HepG2 (cell line): ENCODE data around the gene VPS11. TPM values are rescaled to one million over a fixed set of nuclear protein-coding genes. Genes with fewer than 3 reads are reported as not detected.
A peak's percentile ranks its signal among the peaks of the same experiment; 100 is the strongest.

Source experiments
- NCOA5 ChIP-seq: sonication (generic); formaldehyde crosslinking; IDR thresholded peaks from 2 replicates; pipeline ENCODE4 v1.4.0; 2020; ENCODE audit warnings: missing genetic modification reagents
- PHF8 ChIP-seq: sonication (generic); formaldehyde crosslinking; IDR thresholded peaks from 2 replicates; pipeline ENCODE4 v1.5.0; 2020; ENCODE audit warnings: missing genetic modification reagents
- PTBP1 ChIP-seq: fragments of 200-400 bp; formaldehyde crosslinking; IDR thresholded peaks from 2 replicates; pipeline ENCODE4 v1.6.1; 2018; ENCODE audit warnings: low read length, low read depth; ENCODE audit not compliant: poor library complexity, severe bottlenecking
- ZBTB42 ChIP-seq: sonication (generic); formaldehyde crosslinking; IDR thresholded peaks from 2 replicates; pipeline ENCODE4 v1.5.0; 2020; ENCODE audit warnings: mild to moderate bottlenecking, missing genetic modification reagents
- ZNF335 ChIP-seq: sonication (generic); formaldehyde crosslinking; IDR thresholded peaks from 2 replicates; pipeline ENCODE4 v1.4.0; 2020; ENCODE audit warnings: missing genetic modification reagents
- ZNF367 ChIP-seq: sonication (generic); formaldehyde crosslinking; IDR thresholded peaks from 2 replicates; pipeline ENCODE4 v1.4.0; 2020; ENCODE audit warnings: missing genetic modification reagents, borderline replicate concordance
- ZNF550 ChIP-seq: sonication (generic); formaldehyde crosslinking; IDR thresholded peaks from 2 replicates; pipeline ENCODE4 v1.4.0; 2020; ENCODE audit warnings: mild to moderate bottlenecking, missing genetic modification reagents, borderline replicate concordance
- polyA plus RNA-seq, 8 experiments: library from polyadenylated mRNA; depleted of rRNA in 3 of 8; stranded (reverse) in 7 of 8; unstranded in 1 of 8; fragments of >200 nt; fragmentation: Illumina TruSeq in 4 of 8; extraction: Trizol in 4 of 8; gene quantifications; 2 replicates each; pipeline versions ENCODE4 v1.2.1 to v1.2.3, GENCODE V29; 2011 to 2016; ENCODE audit warnings: low read depth in 4 of 8, missing spikeins in 1 of 8, mixed read lengths in 1 of 8; ENCODE audit not compliant: insufficient read depth in 1 of 8
- total RNA-seq, 5 experiments: library from RNA; depleted of rRNA; stranded (reverse); fragments of >200 nt; fragmentation: Illumina TruSeq; extraction: Trizol; gene quantifications; 2 replicates each; pipeline ENCODE4 v1.2.3, GENCODE V29; 2016; ENCODE audit warnings: low read depth in 1 of 5
- TF ChIP-seq, protein P1 (sequence below): sonication (generic); formaldehyde crosslinking; conservative IDR thresholded peaks from 2 replicates; pipeline ENCODE4 v1.4.0; 2020; ENCODE audit warnings: mild to moderate bottlenecking, missing genetic modification reagents, moderate library complexity
- TF ChIP-seq, protein P2 (sequence below): sonication (generic); formaldehyde crosslinking; IDR thresholded peaks from 2 replicates; pipeline ENCODE4 v1.4.0; 2020; ENCODE audit warnings: missing genetic modification reagents, borderline replicate concordance
- TF ChIP-seq, protein P3 (sequence below): sonication (generic); formaldehyde crosslinking; IDR thresholded peaks from 2 replicates; pipeline ENCODE4 v1.5.1; 2020; ENCODE audit warnings: mild to moderate bottlenecking, missing genetic modification reagents, borderline replicate concordance
- TF ChIP-seq, protein P4 (sequence below): IDR thresholded peaks from 2 replicates; pipeline ENCODE4 v1.6.1; 2016; ENCODE audit warnings: low read depth, control low read depth
- TF ChIP-seq, protein P5 (sequence below): sonication (generic); formaldehyde crosslinking; IDR thresholded peaks from 2 replicates; pipeline ENCODE4 v1.8.1; 2023; ENCODE audit warnings: missing genetic modification reagents, mild to moderate bottlenecking, borderline replicate concordance

Gene VPS11
- total and polyA plus RNA-seq, 2 of the 13 experiments (the other 11 are each of a cell fraction or from before 2014, with no cell fraction given), result 13.7 to 21.6 TPM

DNA sequence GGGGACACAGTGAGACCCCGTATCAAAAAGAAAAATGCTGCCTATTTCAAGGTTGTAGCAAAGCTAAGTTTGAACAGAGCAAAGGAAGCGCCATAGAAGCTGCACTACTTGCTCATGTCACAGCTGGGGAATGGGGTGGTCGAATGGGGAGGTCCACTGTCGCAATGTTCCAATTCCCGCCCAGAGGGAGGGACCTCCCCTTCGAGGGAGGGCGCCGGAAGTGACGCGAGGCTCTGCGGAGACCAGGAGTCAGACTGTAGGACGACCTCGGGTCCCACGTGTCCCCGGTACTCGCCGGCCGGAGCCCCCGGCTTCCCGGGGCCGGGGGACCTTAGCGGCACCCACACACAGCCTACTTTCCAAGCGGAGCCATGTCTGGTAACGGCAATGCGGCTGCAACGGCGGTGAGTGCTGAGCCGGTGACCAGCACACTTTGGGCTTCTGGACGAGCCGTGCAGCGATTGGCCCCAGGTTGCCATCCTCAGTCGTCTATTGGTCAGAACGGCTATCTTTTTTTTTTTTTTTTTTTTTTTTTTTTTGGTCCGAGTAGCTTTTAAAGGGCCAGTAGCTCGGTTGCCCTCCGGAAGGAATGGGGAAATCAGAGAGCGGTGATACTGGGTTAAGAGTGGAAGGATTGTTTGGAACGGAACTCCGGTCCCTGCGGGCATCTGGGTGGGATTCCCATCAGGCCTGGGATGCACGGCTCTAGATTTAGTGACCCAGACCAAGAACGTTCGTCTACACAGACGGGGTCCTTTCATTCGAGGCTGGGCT, 17.2 kb downstream of the VPS11 start, which contains the start of gene HMBS (continued):
- TF ChIP-seq, protein P1, sequence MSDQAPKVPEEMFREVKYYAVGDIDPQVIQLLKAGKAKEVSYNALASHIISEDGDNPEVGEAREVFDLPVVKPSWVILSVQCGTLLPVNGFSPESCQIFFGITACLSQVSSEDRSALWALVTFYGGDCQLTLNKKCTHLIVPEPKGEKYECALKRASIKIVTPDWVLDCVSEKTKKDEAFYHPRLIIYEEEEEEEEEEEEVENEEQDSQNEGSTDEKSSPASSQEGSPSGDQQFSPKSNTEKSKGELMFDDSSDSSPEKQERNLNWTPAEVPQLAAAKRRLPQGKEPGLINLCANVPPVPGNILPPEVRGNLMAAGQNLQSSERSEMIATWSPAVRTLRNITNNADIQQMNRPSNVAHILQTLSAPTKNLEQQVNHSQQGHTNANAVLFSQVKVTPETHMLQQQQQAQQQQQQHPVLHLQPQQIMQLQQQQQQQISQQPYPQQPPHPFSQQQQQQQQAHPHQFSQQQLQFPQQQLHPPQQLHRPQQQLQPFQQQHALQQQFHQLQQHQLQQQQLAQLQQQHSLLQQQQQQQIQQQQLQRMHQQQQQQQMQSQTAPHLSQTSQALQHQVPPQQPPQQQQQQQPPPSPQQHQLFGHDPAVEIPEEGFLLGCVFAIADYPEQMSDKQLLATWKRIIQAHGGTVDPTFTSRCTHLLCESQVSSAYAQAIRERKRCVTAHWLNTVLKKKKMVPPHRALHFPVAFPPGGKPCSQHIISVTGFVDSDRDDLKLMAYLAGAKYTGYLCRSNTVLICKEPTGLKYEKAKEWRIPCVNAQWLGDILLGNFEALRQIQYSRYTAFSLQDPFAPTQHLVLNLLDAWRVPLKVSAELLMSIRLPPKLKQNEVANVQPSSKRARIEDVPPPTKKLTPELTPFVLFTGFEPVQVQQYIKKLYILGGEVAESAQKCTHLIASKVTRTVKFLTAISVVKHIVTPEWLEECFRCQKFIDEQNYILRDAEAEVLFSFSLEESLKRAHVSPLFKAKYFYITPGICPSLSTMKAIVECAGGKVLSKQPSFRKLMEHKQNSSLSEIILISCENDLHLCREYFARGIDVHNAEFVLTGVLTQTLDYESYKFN (CRISPR knock-in tag), result peak; percentile 63
- TF ChIP-seq, protein P2, sequence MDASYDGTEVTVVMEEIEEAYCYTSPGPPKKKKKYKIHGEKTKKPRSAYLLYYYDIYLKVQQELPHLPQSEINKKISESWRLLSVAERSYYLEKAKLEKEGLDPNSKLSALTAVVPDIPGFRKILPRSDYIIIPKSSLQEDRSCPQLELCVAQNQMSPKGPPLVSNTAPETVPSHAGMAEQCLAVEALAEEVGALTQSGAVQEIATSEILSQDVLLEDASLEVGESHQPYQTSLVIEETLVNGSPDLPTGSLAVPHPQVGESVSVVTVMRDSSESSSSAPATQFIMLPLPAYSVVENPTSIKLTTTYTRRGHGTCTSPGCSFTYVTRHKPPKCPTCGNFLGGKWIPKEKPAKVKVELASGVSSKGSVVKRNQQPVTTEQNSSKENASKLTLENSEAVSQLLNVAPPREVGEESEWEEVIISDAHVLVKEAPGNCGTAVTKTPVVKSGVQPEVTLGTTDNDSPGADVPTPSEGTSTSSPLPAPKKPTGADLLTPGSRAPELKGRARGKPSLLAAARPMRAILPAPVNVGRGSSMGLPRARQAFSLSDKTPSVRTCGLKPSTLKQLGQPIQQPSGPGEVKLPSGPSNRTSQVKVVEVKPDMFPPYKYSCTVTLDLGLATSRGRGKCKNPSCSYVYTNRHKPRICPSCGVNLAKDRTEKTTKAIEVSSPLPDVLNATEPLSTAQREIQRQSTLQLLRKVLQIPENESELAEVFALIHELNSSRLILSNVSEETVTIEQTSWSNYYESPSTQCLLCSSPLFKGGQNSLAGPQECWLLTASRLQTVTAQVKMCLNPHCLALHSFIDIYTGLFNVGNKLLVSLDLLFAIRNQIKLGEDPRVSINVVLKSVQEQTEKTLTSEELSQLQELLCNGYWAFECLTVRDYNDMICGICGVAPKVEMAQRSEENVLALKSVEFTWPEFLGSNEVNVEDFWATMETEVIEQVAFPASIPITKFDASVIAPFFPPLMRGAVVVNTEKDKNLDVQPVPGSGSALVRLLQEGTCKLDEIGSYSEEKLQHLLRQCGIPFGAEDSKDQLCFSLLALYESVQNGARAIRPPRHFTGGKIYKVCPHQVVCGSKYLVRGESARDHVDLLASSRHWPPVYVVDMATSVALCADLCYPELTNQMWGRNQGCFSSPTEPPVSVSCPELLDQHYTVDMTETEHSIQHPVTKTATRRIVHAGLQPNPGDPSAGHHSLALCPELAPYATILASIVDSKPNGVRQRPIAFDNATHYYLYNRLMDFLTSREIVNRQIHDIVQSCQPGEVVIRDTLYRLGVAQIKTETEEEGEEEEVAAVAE (CRISPR knock-in tag), result peak; percentile 83
- TF ChIP-seq, protein P3, sequence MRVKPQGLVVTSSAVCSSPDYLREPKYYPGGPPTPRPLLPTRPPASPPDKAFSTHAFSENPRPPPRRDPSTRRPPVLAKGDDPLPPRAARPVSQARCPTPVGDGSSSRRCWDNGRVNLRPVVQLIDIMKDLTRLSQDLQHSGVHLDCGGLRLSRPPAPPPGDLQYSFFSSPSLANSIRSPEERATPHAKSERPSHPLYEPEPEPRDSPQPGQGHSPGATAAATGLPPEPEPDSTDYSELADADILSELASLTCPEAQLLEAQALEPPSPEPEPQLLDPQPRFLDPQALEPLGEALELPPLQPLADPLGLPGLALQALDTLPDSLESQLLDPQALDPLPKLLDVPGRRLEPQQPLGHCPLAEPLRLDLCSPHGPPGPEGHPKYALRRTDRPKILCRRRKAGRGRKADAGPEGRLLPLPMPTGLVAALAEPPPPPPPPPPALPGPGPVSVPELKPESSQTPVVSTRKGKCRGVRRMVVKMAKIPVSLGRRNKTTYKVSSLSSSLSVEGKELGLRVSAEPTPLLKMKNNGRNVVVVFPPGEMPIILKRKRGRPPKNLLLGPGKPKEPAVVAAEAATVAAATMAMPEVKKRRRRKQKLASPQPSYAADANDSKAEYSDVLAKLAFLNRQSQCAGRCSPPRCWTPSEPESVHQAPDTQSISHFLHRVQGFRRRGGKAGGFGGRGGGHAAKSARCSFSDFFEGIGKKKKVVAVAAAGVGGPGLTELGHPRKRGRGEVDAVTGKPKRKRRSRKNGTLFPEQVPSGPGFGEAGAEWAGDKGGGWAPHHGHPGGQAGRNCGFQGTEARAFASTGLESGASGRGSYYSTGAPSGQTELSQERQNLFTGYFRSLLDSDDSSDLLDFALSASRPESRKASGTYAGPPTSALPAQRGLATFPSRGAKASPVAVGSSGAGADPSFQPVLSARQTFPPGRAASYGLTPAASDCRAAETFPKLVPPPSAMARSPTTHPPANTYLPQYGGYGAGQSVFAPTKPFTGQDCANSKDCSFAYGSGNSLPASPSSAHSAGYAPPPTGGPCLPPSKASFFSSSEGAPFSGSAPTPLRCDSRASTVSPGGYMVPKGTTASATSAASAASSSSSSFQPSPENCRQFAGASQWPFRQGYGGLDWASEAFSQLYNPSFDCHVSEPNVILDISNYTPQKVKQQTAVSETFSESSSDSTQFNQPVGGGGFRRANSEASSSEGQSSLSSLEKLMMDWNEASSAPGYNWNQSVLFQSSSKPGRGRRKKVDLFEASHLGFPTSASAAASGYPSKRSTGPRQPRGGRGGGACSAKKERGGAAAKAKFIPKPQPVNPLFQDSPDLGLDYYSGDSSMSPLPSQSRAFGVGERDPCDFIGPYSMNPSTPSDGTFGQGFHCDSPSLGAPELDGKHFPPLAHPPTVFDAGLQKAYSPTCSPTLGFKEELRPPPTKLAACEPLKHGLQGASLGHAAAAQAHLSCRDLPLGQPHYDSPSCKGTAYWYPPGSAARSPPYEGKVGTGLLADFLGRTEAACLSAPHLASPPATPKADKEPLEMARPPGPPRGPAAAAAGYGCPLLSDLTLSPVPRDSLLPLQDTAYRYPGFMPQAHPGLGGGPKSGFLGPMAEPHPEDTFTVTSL (CRISPR knock-in tag), result no peak
- TF ChIP-seq ZNF367, result peak; percentile 8; the same call in 1 of the 2 replicates
- no peak for TF ChIP-seq NCOA5 (CRISPR knock-in tag)
- TF ChIP-seq PHF8 (CRISPR knock-in tag), result peak; percentile 88
- TF ChIP-seq ZNF335 (CRISPR knock-in tag), result no peak; the same call in 1 of the 2 replicates
- peak; percentile 100 for TF ChIP-seq PTBP1
- TF ChIP-seq, protein P4, sequence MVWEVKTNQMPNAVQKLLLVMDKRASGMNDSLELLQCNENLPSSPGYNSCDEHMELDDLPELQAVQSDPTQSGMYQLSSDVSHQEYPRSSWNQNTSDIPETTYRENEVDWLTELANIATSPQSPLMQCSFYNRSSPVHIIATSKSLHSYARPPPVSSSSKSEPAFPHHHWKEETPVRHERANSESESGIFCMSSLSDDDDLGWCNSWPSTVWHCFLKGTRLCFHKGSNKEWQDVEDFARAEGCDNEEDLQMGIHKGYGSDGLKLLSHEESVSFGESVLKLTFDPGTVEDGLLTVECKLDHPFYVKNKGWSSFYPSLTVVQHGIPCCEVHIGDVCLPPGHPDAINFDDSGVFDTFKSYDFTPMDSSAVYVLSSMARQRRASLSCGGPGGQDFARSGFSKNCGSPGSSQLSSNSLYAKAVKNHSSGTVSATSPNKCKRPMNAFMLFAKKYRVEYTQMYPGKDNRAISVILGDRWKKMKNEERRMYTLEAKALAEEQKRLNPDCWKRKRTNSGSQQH (CRISPR knock-in tag), result peak; percentile 55; the same call in 1 of the 2 replicates
- TF ChIP-seq ZBTB42, result 0 out of 2 replicates have a peak, but pooled peaks have one; percentile 66
- no peak for TF ChIP-seq ZNF550
- TF ChIP-seq, protein P5, sequence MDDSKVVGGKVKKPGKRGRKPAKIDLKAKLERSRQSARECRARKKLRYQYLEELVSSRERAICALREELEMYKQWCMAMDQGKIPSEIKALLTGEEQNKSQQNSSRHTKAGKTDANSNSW (CRISPR knock-in tag), result 0 out of 2 replicates have a peak, but pooled peaks have one; percentile 64
